Epithelial cell of prostate (primary cell): ENCODE measurements around the gene PLAAT5.

Experiments used
- DNase-seq: peaks from one replicate; pipeline ENCODE4 v3.0.0-alpha.2; 2011; ENCODE audit warnings: low read depth, low spot score
- H3K27ac ChIP-seq: fragments of 450-650 bp; 2 replicates; pipeline ENCODE4 v1.5.1; 2017; ENCODE audit warnings: mild to moderate bottlenecking

Gene PLAAT5

GRCh38 chr11:63517156-63517555 lies 26.2 kb upstream of the PLAAT5 start:
- H3K27ac ChIP-seq: no peak overlapping the region
- no peak for DNase-seq

DNA sequence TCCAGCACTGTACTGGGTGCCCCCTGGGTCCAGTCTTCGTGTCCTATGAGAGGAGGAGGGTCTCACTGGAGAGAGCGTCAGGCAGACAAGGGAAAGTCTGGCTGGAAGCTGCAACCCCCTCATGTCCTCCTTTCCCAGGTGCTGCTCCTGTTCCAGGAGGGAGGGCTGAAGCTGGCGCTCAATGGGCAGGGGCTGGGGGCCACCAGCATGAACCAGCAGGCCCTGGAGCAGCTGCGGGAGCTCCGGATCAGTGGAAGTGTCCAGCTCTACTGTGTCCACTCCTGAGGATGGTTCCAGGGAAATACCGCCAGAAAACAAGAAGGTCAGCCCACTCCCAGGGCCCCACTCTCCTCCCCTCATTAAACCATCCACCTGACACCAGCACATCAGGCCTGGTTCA lies 25.1 kb upstream of the PLAAT5 start:
- no peak for DNase-seq
- no peak overlapping the region for H3K27ac ChIP-seq

- no peak for DNase-seq
- H3K27ac ChIP-seq: no peak overlapping the region
Observed at GRCh38 chr11:63512816-63513215, 21.8 kb upstream of the PLAAT5 start.

DNA sequence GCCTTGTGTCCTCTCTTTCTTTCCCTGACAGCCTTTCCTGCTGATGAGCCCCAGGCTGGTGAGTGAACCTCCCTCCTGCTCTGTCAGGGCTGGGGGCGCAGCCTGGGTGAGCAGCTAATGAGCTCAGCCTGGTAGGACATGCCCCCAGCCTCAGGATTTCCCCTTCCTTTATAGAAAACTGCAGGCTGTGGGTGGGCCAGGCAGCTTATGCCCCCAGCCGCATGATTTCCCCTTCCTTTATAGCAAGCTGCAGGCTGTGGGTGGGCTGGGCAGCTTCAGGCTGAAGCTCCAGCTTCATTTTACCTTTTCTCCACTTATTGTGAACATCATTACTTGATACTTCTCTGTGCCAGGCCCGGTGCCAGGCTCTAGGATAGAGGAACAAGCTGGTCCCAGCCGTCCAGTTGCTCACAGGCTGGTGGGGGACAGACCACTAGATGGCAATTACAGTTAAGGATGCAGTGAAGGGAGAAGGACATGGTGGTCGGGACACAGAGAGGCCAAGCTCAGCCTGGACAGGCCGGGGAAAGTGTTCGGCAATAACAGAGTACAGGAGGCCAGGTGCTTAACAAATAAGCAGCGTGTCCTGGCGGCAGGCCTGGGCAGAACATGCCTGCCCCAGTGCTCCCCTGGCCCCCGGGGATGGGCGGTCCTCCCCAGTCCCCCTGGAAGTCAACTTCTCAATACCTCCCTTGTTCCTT lies 20.2 kb upstream of the PLAAT5 start:
- no peak for DNase-seq
- H3K27ac ChIP-seq: no peak overlapping the region

DNA sequence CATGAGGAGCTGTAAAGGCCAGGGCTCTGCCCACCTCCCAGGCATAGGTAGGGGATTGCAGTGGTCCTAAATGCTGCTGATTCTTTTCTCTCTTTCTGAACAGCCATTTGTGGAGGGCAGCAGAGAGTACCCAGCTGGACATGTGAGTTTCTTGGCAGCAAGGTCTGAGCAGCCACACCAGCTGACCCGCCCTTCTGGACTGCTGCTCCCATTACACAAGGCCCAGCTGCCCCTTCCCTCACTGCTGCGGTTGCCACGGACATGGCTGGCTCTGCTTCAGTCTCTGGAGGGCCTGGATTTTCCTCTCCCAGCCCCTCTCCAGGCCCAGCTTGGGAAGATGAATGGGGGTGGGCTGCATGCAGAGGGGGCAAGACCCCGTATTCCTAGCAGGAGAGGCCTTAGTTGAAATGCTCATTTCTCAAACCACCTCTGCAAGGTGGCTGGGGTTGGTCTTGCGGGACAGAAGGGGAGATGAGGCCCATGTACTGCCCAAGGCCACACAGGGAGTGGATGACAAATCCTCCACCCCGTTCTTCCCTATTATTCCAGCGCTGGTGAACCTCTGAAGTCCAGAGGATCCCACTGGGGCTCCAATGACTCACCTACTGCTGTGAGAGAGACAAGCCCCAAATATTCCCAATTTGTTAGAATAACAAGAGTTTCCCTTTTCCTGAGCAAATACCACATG lies 19.5 kb upstream of the PLAAT5 start:
- no peak for DNase-seq
- H3K27ac ChIP-seq: no peak overlapping the region

- no peak for DNase-seq
- H3K27ac ChIP-seq: no peak overlapping the region
Observed at GRCh38 chr11:63508745-63509144, 17.8 kb upstream of the PLAAT5 start.

GRCh38 chr11:63508009-63508408 lies 17.0 kb upstream of the PLAAT5 start:
- DNase-seq: no peak
- no peak overlapping the region for H3K27ac ChIP-seq

DNA sequence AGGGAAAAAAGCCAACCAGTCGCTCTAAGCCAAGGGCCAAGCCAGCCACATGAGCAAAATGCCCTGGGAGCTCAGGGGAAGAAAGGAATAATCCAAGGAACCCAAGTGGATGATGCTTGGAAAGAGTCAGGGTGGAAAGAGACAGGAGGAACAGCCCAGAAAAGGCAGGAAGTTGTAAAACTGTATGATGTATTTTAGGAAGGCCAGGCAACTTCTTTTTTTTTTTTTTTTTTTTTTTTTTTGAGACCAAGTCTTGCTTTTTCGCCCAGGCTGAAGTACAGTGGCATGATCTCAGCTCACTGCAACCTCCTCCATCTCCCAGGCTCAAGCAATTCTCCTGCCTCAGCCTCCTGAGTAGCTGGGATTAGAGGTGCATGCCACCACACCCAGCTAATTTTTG lies 16.5 kb upstream of the PLAAT5 start:
- H3K27ac ChIP-seq: no peak overlapping the region

GRCh38 chr11:63506876-63507275 lies 15.9 kb upstream of the PLAAT5 start:
- no peak for DNase-seq
- H3K27ac ChIP-seq: no peak overlapping the region

More for the DNA sequence above, 16.5 kb upstream of the PLAAT5 start:
- no peak for DNase-seq

- no peak within 1 kb of the TSS for H3K27ac ChIP-seq
- no peak for DNase-seq
Observed at GRCh38 chr11:63505857-63506528, 15.0 kb upstream of the PLAAT5 start, which contains the start of gene LGALS12. TSS of gene LGALS12 (plus strand) at chr11:63506084. CDS start at chr11:63506459, 375 bp downstream.

GRCh38 chr11:63504933-63505586 lies 14.1 kb upstream of the PLAAT5 start:
- DNase-seq: no peak
- H3K27ac ChIP-seq: no peak overlapping the region

- H3K27ac ChIP-seq: no peak overlapping the region
- DNase-seq: no peak
Observed at GRCh38 chr11:63504054-63504453, 13.1 kb upstream of the PLAAT5 start.

GRCh38 chr11:63503492-63503891 lies 12.5 kb upstream of the PLAAT5 start:
- no peak for DNase-seq
- H3K27ac ChIP-seq: no peak overlapping the region

DNA sequence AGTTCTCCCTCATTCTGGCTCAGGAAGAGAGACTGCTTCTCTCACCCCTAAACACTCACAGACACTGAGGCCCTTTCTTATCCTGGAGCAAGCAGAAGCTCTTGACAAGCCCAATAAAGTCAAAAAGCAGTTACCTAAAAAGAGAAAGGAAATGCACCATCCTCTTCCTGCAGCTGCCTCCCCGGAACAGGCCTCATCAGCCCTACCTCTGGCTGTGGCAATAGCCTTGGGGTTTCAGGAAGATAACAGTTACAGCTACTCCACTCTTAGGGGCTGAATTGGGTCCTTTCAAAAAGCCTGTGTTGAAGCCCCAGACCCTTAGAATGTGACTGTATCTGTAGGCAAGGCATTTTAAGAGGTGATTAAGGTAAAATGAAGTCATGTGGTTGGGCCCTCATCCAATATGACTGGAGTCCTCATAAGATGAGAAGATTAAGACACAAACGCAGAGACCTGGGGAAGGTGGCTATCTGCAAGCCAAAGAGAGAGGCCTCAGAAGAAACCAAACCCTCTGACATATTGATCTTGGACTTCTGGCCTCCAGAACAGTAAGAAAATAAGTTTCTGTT lies 11.4 kb upstream of the PLAAT5 start:
- H3K27ac ChIP-seq: no peak overlapping the region

GRCh38 chr11:63501236-63501635 lies 10.3 kb upstream of the PLAAT5 start:
- no peak overlapping the region for H3K27ac ChIP-seq
- DNase-seq: no peak

More for the DNA sequence above, 11.4 kb upstream of the PLAAT5 start:
- no peak for DNase-seq

- no peak for DNase-seq
Observed at GRCh38 chr11:63499874-63500273, 8.9 kb upstream of the PLAAT5 start.

DNA sequence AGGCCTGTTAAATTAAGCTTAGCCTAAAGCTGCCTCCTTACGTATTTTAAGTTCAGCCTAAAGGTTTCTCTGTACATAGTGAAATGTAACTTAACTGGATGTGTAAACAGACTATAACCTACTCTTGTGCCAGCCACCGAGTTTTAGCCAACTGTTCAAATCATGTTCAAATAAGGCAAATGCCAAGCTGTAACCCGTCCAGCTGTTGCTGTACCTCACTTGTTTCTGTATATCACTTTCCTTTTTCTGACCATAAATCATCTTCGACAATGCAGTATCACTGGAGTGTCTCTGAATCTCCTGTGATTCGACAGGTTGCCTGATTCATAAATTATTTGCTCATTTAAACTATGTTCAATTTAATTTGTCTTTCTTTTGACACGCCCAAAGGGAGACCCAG lies 4.0 kb upstream of the PLAAT5 start:
- no peak for DNase-seq

More at GRCh38 chr11:63499874-63500273, 8.9 kb upstream of the PLAAT5 start:
- H3K27ac ChIP-seq: no peak overlapping the region

DNA sequence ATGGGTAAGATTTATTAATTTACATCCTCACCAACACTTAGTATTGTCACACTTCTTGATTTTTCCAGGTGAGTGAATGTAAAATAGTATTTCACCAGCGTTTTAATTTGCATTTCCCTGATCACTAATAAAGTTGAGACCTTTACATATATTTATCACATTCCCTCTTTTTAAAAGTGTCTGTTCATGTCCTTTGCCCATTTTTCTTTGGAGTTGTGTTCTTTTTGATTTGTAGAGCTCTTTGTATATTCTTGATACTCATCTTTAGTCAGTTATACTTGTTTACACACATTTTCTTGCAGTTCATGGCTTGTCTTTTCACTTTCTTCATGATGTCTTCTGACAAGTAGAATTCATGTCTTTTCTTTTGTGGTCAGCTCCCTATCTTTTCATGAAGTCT lies 2.2 kb upstream of the PLAAT5 start:
- no peak for DNase-seq
- no peak overlapping the region for H3K27ac ChIP-seq

More for the DNA sequence above, 4.0 kb upstream of the PLAAT5 start:
- H3K27ac ChIP-seq: no peak overlapping the region

GRCh38 chr11:63492441-63492840 lies 1.5 kb upstream of the PLAAT5 start:
- H3K27ac ChIP-seq: no peak overlapping the region
- DNase-seq: no peak

DNA sequence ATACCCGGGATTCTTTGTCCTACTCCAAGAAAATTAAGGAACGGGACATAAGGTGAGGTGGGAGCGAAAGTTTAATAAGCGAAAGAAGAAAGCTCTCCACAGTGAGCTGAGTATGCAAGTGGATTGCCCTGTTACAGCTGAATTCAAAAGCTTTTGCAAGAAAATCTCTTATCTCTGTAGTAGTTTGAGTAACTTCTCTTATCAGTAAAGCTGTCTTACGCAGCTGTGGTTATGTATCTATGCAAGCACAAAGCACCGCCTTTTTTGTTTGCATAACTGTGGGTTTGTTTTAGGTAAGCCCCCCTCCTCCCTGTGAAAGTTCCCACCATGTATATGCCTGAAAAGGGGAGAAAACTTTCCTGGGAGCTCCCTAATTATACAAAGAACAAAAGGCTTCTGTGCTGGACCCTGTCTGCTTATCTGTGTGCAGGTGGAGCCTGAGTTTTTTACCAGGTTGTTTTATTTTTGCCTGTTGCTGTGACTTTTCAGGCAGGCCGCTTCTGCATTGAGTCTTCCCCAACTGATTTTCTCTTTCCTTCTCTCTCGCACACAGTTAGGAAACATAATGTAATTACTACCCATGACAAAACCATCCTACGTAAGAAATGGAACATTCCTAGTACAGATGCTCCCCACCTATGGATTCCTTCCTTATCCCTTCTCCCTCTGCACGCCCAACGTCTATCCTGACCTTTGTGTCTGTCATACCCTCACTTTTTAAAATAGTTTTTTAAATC lies 837 bp upstream of the PLAAT5 start:
- no peak overlapping the region for H3K27ac ChIP-seq
- no peak for DNase-seq
